GM12874 (cell line): Measurements from ENCODE around the gene PRKAA1.

Experiments used
- TF ChIP-seq, protein P1 (sequence below): IDR thresholded peaks from 2 replicates; pipeline ENCODE4 v1.5.1; 2011; ENCODE audit warnings: low read depth, mild to moderate bottlenecking, control low read depth, low read length, moderate library complexity; ENCODE audit not compliant: insufficient read depth

Gene PRKAA1

DNA sequence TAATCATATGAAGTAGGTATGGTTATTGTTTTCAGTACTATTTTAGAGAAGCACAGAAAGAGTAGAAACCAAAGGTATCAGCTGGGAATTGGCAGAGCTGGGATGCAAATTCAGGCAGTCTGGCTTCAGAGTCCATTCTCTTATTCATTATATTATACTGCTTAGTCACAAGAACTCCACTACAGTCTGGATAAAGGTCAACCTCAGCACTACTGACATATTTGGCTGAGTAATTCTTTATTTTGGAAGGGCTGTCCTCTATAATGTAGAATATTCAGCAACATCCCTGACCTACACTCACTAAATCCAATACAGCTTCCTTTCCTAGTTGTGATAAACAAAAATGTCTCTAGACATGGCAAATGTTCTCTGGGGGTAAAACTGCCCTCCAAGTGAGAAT lies 80.9 kb downstream of the PRKAA1 start:
- TF ChIP-seq, protein P1, sequence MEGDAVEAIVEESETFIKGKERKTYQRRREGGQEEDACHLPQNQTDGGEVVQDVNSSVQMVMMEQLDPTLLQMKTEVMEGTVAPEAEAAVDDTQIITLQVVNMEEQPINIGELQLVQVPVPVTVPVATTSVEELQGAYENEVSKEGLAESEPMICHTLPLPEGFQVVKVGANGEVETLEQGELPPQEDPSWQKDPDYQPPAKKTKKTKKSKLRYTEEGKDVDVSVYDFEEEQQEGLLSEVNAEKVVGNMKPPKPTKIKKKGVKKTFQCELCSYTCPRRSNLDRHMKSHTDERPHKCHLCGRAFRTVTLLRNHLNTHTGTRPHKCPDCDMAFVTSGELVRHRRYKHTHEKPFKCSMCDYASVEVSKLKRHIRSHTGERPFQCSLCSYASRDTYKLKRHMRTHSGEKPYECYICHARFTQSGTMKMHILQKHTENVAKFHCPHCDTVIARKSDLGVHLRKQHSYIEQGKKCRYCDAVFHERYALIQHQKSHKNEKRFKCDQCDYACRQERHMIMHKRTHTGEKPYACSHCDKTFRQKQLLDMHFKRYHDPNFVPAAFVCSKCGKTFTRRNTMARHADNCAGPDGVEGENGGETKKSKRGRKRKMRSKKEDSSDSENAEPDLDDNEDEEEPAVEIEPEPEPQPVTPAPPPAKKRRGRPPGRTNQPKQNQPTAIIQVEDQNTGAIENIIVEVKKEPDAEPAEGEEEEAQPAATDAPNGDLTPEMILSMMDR: no peak

DNA sequence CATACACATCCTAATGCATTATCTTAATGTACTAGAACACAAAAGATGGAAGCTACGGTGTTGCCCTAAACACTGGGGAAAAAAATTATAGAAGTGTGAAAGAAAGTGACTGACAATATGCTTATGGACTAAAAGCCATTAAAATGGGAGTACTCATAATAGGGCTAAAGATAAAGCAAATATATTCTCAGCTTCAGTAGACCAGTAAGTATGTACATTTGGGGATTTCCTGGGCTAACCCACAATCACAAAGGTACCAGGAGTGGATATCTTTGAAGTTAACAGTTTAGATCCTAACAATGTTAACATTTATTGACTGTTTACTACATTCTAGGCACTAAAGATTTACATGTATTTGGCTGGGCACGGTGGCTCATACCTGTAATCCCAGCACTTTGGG lies 81.6 kb downstream of the PRKAA1 start:
- TF ChIP-seq, protein P1: no peak

GRCh38 chr5:40716000-40716399 lies 82.2 kb downstream of the PRKAA1 start:
- TF ChIP-seq, protein P1: no peak

DNA sequence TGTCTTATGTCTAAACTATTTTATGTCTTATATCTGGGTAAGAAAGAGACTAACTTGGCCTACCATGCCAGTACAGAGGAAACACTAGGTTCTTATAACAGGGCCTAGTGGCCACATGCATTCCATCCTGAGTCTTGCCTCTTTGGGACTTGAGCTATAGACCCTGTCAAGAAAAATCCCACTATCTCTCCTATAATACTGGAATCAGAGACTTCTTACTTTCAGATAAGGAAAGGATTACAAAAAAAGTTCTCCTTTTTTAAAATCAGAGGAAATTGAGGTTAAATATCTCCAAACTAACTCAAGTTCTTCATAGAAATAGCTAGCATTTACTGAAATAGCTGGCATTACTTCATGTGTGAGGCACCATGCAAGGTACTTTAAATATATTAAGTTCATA lies 84.2 kb downstream of the PRKAA1 start:
- TF ChIP-seq, protein P1: no peak
